Activated naive CD8-positive, alpha-beta T cell treated with anti-CD3 and anti-CD28 coated beads for 36 hours (primary cell): ENCODE data around the gene SCYGR1. TPM values are rescaled to one million over a fixed set of nuclear protein-coding genes. Genes with fewer than 3 reads are reported as not detected.
A peak's percentile ranks its signal among the peaks of the same experiment; 100 is the strongest.

Experiments
- DNase-seq: peaks from one replicate; pipeline ENCODE4 v3.0.0; 2021
- H3K27ac Mint-ChIP-seq: one replicate; pipeline ENCODE4 v1.8.0; 2022; ENCODE audit warnings: mild to moderate bottlenecking, moderate library complexity, mixed read lengths
- H3K27me3 Mint-ChIP-seq: one replicate; pipeline ENCODE4 v1.8.0; 2022; ENCODE audit warnings: mild to moderate bottlenecking, mixed read lengths
- H3K36me3 Mint-ChIP-seq: one replicate; pipeline ENCODE4 v1.8.0; 2021; ENCODE audit warnings: mild to moderate bottlenecking, mixed read lengths
- H3K4me1 Mint-ChIP-seq: one replicate; pipeline ENCODE4 v1.8.0; 2021; ENCODE audit warnings: mixed read lengths
- H3K4me3 Mint-ChIP-seq: one replicate; pipeline ENCODE4 v1.8.0; 2022; ENCODE audit warnings: mild to moderate bottlenecking, moderate library complexity, mixed read lengths
- H3K9me3 Mint-ChIP-seq: one replicate; pipeline ENCODE4 v1.8.0; 2022; ENCODE audit warnings: mixed read lengths
- total RNA-seq, 2 experiments: library from RNA; stranded (reverse); gene quantifications; one replicate each; pipeline ENCODE4 v1.2.3, GENCODE V29; 2021

The SCYGR1 gene
- total RNA-seq, 2 experiments from 2014 or later, result not detected

- Mint-ChIP-seq H3K9me3 (peaks cover 12% of the 10 kb centered on the region), H3K4me3 (peak overlapping the region; percentile 27), H3K36me3 (peaks cover 8% of the 10 kb centered on the region), H3K27ac (peak overlapping the region; percentile 93), H3K27me3 (no peaks in the 10 kb centered on the region), H3K4me1 (peaks cover 68% of the 10 kb centered on the region)
- DNase-seq, result peak; percentile 75
Measured at GRCh38 chr2:227411320-227411989, 23.7 kb upstream of the SCYGR1 start.

GRCh38 chr2:227410191-227410590 is 22.4 kb upstream of the SCYGR1 start:
- Mint-ChIP-seq H3K36me3 (peaks cover 8% of the 10 kb centered on the region), H3K4me3 (no peak overlapping the region), H3K4me1 (peaks cover 69% of the 10 kb centered on the region), H3K27ac (no peak overlapping the region), H3K9me3 (peaks cover 9% of the 10 kb centered on the region), H3K27me3 (no peaks in the 10 kb centered on the region)
- no peak for DNase-seq

GRCh38 chr2:227407591-227408151 is 19.9 kb upstream of the SCYGR1 start:
- DNase-seq, result no peak
- Mint-ChIP-seq H3K4me1 (peaks cover 63% of the 10 kb centered on the region), H3K36me3 (peaks cover 5% of the 10 kb centered on the region), H3K4me3 (no peak overlapping the region), H3K9me3 (peaks cover 4% of the 10 kb centered on the region), H3K27ac (no peak overlapping the region), H3K27me3 (no peaks in the 10 kb centered on the region)

- DNase-seq, result no peak
- Mint-ChIP-seq H3K27ac (peak overlapping the region; percentile 16), H3K9me3 (no peaks in the 10 kb centered on the region), H3K4me3 (no peak overlapping the region), H3K4me1 (peaks cover 57% of the 10 kb centered on the region), H3K27me3 (no peaks in the 10 kb centered on the region), H3K36me3 (no peaks in the 10 kb centered on the region)
Measured at GRCh38 chr2:227406177-227407031, 18.7 kb upstream of the SCYGR1 start.

GRCh38 chr2:227404585-227405271 is 17.0 kb upstream of the SCYGR1 start:
- no peak for DNase-seq
- Mint-ChIP-seq H3K36me3 (no peaks in the 10 kb centered on the region), H3K9me3 (no peaks in the 10 kb centered on the region)

GRCh38 chr2:227402959-227403358 is 15.2 kb upstream of the SCYGR1 start:
- H3K9me3 Mint-ChIP-seq, result no peaks in the 10 kb centered on the region
- no peaks in the 10 kb centered on the region for H3K36me3 Mint-ChIP-seq
- peak overlapping the region; percentile 32 for H3K27ac Mint-ChIP-seq
- no peak for DNase-seq
- H3K27me3 Mint-ChIP-seq, result no peaks in the 10 kb centered on the region
- no peak overlapping the region for H3K4me3 Mint-ChIP-seq
- peaks cover 40% of the 10 kb centered on the region for H3K4me1 Mint-ChIP-seq

More at GRCh38 chr2:227404585-227405271, 17.0 kb upstream of the SCYGR1 start:
- Mint-ChIP-seq H3K27ac (no peak overlapping the region), H3K27me3 (no peaks in the 10 kb centered on the region), H3K4me3 (no peak overlapping the region), H3K4me1 (peaks cover 46% of the 10 kb centered on the region)

GRCh38 chr2:227402321-227402720 is 14.6 kb upstream of the SCYGR1 start:
- Mint-ChIP-seq H3K27ac (no peak overlapping the region), H3K36me3 (no peaks in the 10 kb centered on the region), H3K9me3 (no peaks in the 10 kb centered on the region), H3K27me3 (no peaks in the 10 kb centered on the region), H3K4me1 (peaks cover 42% of the 10 kb centered on the region), H3K4me3 (no peak overlapping the region)
- DNase-seq, result no peak

- peaks cover 37% of the 10 kb centered on the region for H3K4me1 Mint-ChIP-seq
- no peaks in the 10 kb centered on the region for H3K27me3 Mint-ChIP-seq
- H3K4me3 Mint-ChIP-seq, result no peak overlapping the region
- no peak overlapping the region for H3K27ac Mint-ChIP-seq
- H3K36me3 Mint-ChIP-seq, result no peaks in the 10 kb centered on the region
- DNase-seq, result no peak
- H3K9me3 Mint-ChIP-seq, result no peaks in the 10 kb centered on the region
Measured at GRCh38 chr2:227401550-227401949, 13.8 kb upstream of the SCYGR1 start.

- Mint-ChIP-seq H3K27me3 (no peaks in the 10 kb centered on the region), H3K4me1 (peaks cover 18% of the 10 kb centered on the region), H3K36me3 (no peaks in the 10 kb centered on the region), H3K9me3 (no peaks in the 10 kb centered on the region), H3K4me3 (no peak overlapping the region), H3K27ac (no peak overlapping the region)
- DNase-seq, result no peak
Measured at GRCh38 chr2:227398684-227399670, 11.2 kb upstream of the SCYGR1 start.

- Mint-ChIP-seq H3K4me1 (peaks cover 13% of the 10 kb centered on the region), H3K27me3 (no peaks in the 10 kb centered on the region), H3K4me3 (no peak overlapping the region), H3K27ac (no peak overlapping the region), H3K36me3 (no peaks in the 10 kb centered on the region), H3K9me3 (no peaks in the 10 kb centered on the region)
- no peak for DNase-seq
Measured at GRCh38 chr2:227397562-227397961, 9.8 kb upstream of the SCYGR1 start.

GRCh38 chr2:227395556-227395955 is 7.8 kb upstream of the SCYGR1 start:
- Mint-ChIP-seq H3K4me1 (peaks cover 6% of the 10 kb centered on the region), H3K36me3 (no peaks in the 10 kb centered on the region), H3K27ac (no peak overlapping the region), H3K9me3 (no peaks in the 10 kb centered on the region), H3K27me3 (no peaks in the 10 kb centered on the region), H3K4me3 (no peak overlapping the region)
- DNase-seq, result no peak

- Mint-ChIP-seq H3K4me3 (no peak overlapping the region), H3K27me3 (peaks cover 4% of the 10 kb centered on the region), H3K27ac (no peak overlapping the region), H3K4me1 (peaks cover 6% of the 10 kb centered on the region), H3K36me3 (no peaks in the 10 kb centered on the region), H3K9me3 (no peaks in the 10 kb centered on the region)
- DNase-seq, result no peak
Measured at GRCh38 chr2:227394401-227394800, 6.7 kb upstream of the SCYGR1 start.

- no peaks in the 10 kb centered on the region for H3K36me3 Mint-ChIP-seq
- peaks cover 4% of the 10 kb centered on the region for H3K27me3 Mint-ChIP-seq
- no peaks in the 10 kb centered on the region for H3K9me3 Mint-ChIP-seq
- no peak overlapping the region for H3K27ac Mint-ChIP-seq
- H3K4me1 Mint-ChIP-seq, result peaks cover 9% of the 10 kb centered on the region
- no peak overlapping the region for H3K4me3 Mint-ChIP-seq
- no peak for DNase-seq
Measured at GRCh38 chr2:227390468-227391256, 2.9 kb upstream of the SCYGR1 start.
